ENCODE data around the gene NEURL2. TPM values are rescaled to one million over a fixed set of nuclear protein-coding genes. Genes with fewer than 3 reads are reported as not detected.
"Not testable (repeated sequence)": the region's sequence is repeated elsewhere in the genome, so short reads cannot be mapped to it uniquely, and the experiment has no call there.

NEURL2 gene
- total RNA-seq, 1 donor from 2014 or later = 7.9 TPM

- TF ChIP-seq CTCF (IDR thresholded peaks at IDR 0.05; ENCODE audit: insufficient read depth, low read length, poor library complexity, severe bottlenecking) = no peak
Observed at GRCh38 chr20:45935416-45936046, 44.5 kb upstream of the NEURL2 start.

GRCh38 chr20:45934586-45935415 is 43.8 kb upstream of the NEURL2 start, which contains the start of gene PCIF1:
PCIF1 (plus strand) TSS chr20:45934683; CDS start chr20:45939000, 4,317 bp downstream.
- no peak for TF ChIP-seq CTCF (IDR thresholded peaks at IDR 0.05; ENCODE audit: insufficient read depth, low read length, poor library complexity, severe bottlenecking)
- Histone ChIP-seq H3K36me3 (ENCODE audit: control insufficient read depth, insufficient read depth, low read length) (peaks cover 3% of the 10 kb centered on the region), H3K27me3 (ENCODE audit: control insufficient read depth, insufficient read depth, low read length) (no peaks in the 10 kb centered on the region), H3K4me3 (ENCODE audit: low read depth, low read length) (peak within 1 kb of the TSS; percentile 98)
- peak; percentile 80 for DNase-seq (ENCODE audit: low read depth)

More at GRCh38 chr20:45935416-45936046, 44.5 kb upstream of the NEURL2 start:
- DNase-seq (ENCODE audit: low read depth) = no peak
- peak overlapping the region; percentile 71 for H3K4me3 ChIP-seq (ENCODE audit: low read depth, low read length)
- H3K27me3 ChIP-seq (ENCODE audit: control insufficient read depth, insufficient read depth, low read length) = no peaks in the 10 kb centered on the region
- peaks cover 5% of the 10 kb centered on the region for H3K36me3 ChIP-seq (ENCODE audit: control insufficient read depth, insufficient read depth, low read length)

GRCh38 chr20:45934046-45934585 is 43.1 kb upstream of the NEURL2 start:
- H3K36me3 ChIP-seq (ENCODE audit: control insufficient read depth, insufficient read depth, low read length) = peaks cover 3% of the 10 kb centered on the region
- no peak for TF ChIP-seq CTCF (IDR thresholded peaks at IDR 0.05; ENCODE audit: insufficient read depth, low read length, poor library complexity, severe bottlenecking)
- peak overlapping the region; percentile 98 for H3K4me3 ChIP-seq (ENCODE audit: low read depth, low read length)
- H3K27me3 ChIP-seq (ENCODE audit: control insufficient read depth, insufficient read depth, low read length) = no peaks in the 10 kb centered on the region
- no peak for DNase-seq (ENCODE audit: low read depth)

GRCh38 chr20:45933266-45934045 is 42.4 kb upstream of the NEURL2 start:
- peaks cover under 1% of the 10 kb centered on the region for H3K36me3 ChIP-seq (ENCODE audit: control insufficient read depth, insufficient read depth, low read length)
- peak overlapping the region; percentile 98 for H3K4me3 ChIP-seq (ENCODE audit: low read depth, low read length)
- TF ChIP-seq CTCF (IDR thresholded peaks at IDR 0.05; ENCODE audit: insufficient read depth, low read length, poor library complexity, severe bottlenecking) = peak; percentile 36
- H3K27me3 ChIP-seq (ENCODE audit: control insufficient read depth, insufficient read depth, low read length) = no peaks in the 10 kb centered on the region
- DNase-seq (ENCODE audit: low read depth) = peak; percentile 56

GRCh38 chr20:45931680-45932079 is 40.7 kb upstream of the NEURL2 start:
- not testable (repeated sequence) for H3K4me3 ChIP-seq (ENCODE audit: low read depth, low read length); H3K27me3 ChIP-seq (ENCODE audit: control insufficient read depth, insufficient read depth, low read length); H3K36me3 ChIP-seq (ENCODE audit: control insufficient read depth, insufficient read depth, low read length); DNase-seq (ENCODE audit: low read depth)
